Measurements from ENCODE around the gene EHD4. TPM values are rescaled to one million over a fixed set of nuclear protein-coding genes. Genes with fewer than 3 reads are reported as not detected.
A peak's percentile ranks its signal among the peaks of the same experiment; 100 is the strongest.

EHD4 gene
- total RNA-seq, 2 donors from 2014 or later: 30.3 to 40.0 TPM

- Histone ChIP-seq H3K9me3 (no peaks in the 10 kb centered on the region), H3K4me3 (no peak overlapping the region), H3K36me3 (no peaks in the 10 kb centered on the region), H3K27ac (peak overlapping the region; percentile 80), H3K9ac (ENCODE audit: low read depth in 2 of 2, low read length in 2 of 2) (no peak overlapping the region), H3K27me3 (no peaks in the 10 kb centered on the region), H3K4me1 (peaks cover 39% of the 10 kb centered on the region)
- intact Hi-C loops (cut with DNase I): no loop called here
- no peak for TF ChIP-seq CTCF (IDR thresholded peaks at IDR 0.05)
- DNase-seq: no peak
Observed at GRCh38 chr15:41925086-41925608, 47.2 kb downstream of the EHD4 start.

GRCh38 chr15:41923401-41923997 is 48.9 kb downstream of the EHD4 start:
- Histone ChIP-seq H3K27ac (no peak overlapping the region), H3K4me3 (no peak overlapping the region), H3K9ac (ENCODE audit: low read depth in 2 of 2, low read length in 2 of 2) (no peak overlapping the region), H3K4me1 (peaks cover 25% of the 10 kb centered on the region), H3K9me3 (no peaks in the 10 kb centered on the region), H3K27me3 (no peaks in the 10 kb centered on the region), H3K36me3 (no peaks in the 10 kb centered on the region)
- TF ChIP-seq CTCF (IDR thresholded peaks at IDR 0.05): no peak
- DNase-seq: no peak
- intact Hi-C loops (cut with DNase I): no loop called here

GRCh38 chr15:41922353-41922752 is 50.0 kb downstream of the EHD4 start:
- Histone ChIP-seq H3K9me3 (no peaks in the 10 kb centered on the region), H3K9ac (ENCODE audit: low read depth in 2 of 2, low read length in 2 of 2) (no peak overlapping the region), H3K36me3 (no peaks in the 10 kb centered on the region), H3K27ac (no peak overlapping the region), H3K4me1 (peaks cover 16% of the 10 kb centered on the region), H3K4me3 (no peak overlapping the region), H3K27me3 (no peaks in the 10 kb centered on the region)
- DNase-seq: peak; percentile 58
- intact Hi-C loops (cut with DNase I): no loop called here
- no peak for TF ChIP-seq CTCF (IDR thresholded peaks at IDR 0.05)

- intact Hi-C loops (cut with DNase I): no loop called here
- H3K4me3 ChIP-seq: no peak overlapping the region
- H3K36me3 ChIP-seq: no peaks in the 10 kb centered on the region
- no peak for DNase-seq
- no peak for TF ChIP-seq CTCF (IDR thresholded peaks at IDR 0.05)
- no peaks in the 10 kb centered on the region for H3K27me3 ChIP-seq
- H3K4me1 ChIP-seq: peaks cover 9% of the 10 kb centered on the region
- H3K9ac ChIP-seq (ENCODE audit: low read depth in 2 of 2, low read length in 2 of 2): no peak overlapping the region
- H3K9me3 ChIP-seq: no peaks in the 10 kb centered on the region
- H3K27ac ChIP-seq: no peak overlapping the region
Observed at GRCh38 chr15:41921639-41922038, 50.7 kb downstream of the EHD4 start.

- H3K9ac ChIP-seq (ENCODE audit: low read depth in 2 of 2, low read length in 2 of 2): no peak overlapping the region
- peaks cover 7% of the 10 kb centered on the region for H3K4me1 ChIP-seq
- intact Hi-C loops (cut with DNase I): no loop called here
- no peaks in the 10 kb centered on the region for H3K27me3 ChIP-seq
- no peaks in the 10 kb centered on the region for H3K9me3 ChIP-seq
- no peak overlapping the region for H3K27ac ChIP-seq
- TF ChIP-seq CTCF (IDR thresholded peaks at IDR 0.05): no peak
- no peak overlapping the region for H3K4me3 ChIP-seq
- no peak for DNase-seq
- H3K36me3 ChIP-seq: no peaks in the 10 kb centered on the region
Observed at GRCh38 chr15:41921167-41921566, 51.2 kb downstream of the EHD4 start.
